Activated CD4-positive, alpha-beta T cell treated with anti-CD3 and anti-CD28 coated beads, Interleukin-2, Interleukin-6, amounts not matched to agents 100 ng/mL and 50 ng/mL, durations not matched to agents 16 hours and 8 hours (primary cell): ENCODE results near the gene RGS9.
"Not testable (repeated sequence)": the region's sequence is repeated elsewhere in the genome, so short reads cannot be mapped to it uniquely, and the experiment has no call there.

ENCODE experiments used
- DNase-seq: peaks from one replicate; pipeline ENCODE4 v3.0.0-alpha.2; 2020

Gene RGS9

DNA sequence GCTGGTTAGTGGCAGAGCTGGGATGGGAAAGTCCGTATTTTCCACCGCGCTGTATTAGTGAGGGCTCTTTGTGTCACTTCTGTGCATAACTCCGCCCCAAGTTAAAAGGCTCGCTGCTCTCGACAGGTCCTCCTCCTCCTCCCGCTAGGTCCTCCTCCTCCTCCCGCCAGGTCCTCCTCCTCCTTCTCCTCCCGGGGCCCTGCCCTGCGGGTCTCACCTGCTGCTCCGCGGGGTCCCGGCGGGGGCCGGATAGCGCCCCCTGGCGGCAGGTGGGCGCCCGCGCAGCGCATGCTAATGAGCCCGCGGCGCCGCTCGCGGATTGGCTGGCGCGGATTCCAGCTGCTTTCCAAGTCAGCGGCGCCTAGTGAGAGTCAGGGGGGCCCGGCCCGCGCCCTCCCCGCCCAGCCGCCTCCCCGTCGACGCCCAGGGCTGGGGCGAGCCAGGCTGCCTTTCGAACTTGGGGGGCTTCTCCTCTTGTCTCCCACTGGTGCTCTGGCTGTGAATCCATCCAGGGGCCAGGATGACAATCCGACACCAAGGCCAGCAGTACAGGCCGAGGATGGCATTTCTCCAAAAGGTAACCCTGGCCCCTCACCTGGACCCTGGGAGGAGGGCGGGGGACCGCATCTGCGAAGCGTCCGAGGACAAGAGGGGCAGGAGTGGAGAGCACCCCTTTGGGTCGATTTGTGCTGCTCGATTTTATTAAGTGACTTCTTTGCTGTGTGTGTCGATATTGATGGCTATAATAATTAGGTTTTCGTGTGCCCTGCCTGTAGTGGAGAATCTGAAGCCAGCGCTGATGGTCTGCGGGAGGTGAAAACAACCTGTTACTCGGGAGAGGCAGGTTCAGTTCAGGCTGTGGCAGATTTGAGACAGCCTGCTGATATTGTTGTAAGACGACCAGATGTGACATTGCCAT lies at the start of gene RGS9:
Gene RGS9, plus strand, starts transcription at position 350 of the 919 bp plus-strand sequence. Its CDS starts 171 bp downstream, at position 521.
- peak; percentile 88 for DNase-seq

DNA sequence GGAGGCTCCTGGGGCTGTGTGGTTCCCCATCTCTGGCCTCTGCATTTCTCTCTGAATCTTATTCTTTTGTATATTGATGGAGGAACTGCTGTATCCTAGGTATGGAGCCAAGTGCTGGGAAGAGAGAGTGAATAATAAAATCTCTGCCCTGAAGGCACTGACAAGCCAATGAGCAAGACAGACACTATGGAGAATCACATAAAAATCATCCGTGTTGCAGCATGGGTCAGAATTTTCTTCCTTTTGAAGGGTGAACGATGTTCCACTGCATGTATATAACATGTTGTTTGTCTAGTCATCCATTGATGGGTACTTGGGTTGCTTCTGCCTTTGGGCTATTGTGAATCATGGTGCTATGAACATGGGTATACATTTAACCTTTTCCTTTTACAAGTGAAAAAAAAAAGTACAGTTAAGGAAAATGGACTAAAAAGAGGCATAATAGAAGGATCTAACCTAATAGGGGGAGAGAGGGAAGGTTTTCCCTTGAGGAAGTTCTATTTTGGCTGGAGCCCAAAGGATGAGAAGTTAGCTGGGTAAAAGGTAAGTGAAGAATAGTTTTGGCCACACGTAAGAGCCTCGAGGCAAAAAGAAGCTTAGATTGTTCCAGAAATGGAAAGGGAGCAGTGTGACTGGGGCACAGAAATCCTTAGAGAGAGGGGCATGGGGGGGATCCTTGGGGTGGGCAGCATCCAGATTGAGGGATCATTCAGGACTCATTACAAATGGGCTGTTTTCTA lies 48.4 kb upstream of the RGS9 start:
- no peak for DNase-seq

DNA sequence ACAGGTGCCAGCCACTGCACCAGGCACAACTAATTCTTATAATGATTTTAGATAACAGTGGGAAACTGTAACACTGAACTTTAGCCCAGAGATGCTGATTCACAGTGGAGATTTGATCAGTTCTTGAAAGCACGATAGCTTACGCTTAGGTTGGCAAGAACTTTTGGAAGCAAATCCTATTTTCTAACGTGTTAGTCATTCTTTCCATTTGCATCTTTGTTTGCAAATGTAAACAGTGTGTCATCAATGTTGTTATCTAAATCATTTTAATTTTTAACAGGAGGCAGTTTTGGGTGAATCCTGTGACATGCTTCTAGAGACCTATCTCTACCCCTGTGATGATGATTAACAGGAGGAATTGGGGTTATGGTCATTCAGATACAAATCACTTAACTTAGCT lies 44.9 kb upstream of the RGS9 start:
- no peak for DNase-seq

DNA sequence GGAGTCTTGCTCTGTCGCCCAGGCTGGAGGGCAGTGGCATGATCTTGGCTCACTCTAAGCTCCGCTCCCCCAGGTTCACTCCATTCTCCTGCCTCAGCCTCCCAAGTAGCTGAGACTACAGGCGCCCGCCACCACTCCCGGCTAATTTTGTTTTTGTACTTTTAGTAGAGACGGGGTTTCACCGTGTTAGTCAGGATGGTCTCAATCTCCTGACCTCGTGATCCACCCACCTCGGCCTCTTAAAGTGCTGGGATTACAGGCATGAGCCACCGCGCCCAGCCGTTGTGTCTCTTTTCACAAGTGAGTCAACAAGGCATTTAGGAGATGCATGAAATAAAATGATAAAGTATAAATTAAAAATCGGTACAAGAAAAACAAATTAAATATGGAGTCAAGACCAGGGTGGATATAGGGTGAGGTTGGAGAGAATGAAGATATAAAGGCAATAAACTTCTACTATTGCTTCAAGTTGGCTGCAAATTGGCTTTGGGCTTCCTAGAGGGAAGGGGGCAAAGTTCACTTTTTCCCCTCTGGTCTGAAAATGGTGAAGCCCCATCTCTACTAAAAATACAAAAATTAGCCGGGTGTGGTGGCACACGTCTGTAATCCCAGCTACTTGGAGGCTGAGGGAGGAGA lies 44.3 kb upstream of the RGS9 start:
- not testable (repeated sequence) for DNase-seq

DNA sequence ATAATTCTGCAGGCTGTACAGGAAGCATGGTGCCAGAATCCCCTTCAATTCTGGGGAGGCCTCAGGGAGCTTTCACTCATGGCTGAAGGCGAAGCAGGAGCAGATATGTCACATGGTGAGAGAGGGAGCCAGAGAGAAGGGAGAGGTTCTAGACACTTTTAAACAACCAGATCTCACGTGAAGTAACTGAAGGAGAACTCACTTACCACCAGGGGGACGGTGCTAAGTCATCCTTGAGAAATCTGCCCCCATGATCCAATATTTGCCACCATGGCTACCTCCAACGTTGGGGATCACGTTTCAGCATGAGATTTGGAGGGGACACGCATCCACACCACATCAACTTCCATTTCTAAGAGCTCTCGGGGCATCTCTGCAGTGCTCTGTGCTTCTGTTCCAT lies 43.2 kb upstream of the RGS9 start:
- no peak for DNase-seq

DNA sequence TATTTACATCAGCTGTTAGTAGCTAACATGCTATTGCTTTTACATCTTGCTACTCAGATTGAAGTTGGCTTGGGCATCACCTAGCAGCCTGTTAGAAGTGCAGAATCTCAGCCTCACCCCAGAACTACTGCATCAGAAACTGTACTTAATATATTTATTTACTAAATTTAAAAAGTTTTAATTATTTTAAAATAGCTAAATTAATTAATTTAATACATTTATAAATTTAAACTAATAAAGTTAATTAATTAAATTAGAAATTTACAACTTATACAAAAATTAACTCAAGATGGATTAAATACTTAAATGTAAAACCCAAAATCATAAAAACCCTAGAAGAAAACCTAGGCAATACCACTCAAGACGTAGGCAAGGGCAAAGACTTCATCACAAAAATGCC lies 41.7 kb upstream of the RGS9 start:
- DNase-seq, result no peak

DNA sequence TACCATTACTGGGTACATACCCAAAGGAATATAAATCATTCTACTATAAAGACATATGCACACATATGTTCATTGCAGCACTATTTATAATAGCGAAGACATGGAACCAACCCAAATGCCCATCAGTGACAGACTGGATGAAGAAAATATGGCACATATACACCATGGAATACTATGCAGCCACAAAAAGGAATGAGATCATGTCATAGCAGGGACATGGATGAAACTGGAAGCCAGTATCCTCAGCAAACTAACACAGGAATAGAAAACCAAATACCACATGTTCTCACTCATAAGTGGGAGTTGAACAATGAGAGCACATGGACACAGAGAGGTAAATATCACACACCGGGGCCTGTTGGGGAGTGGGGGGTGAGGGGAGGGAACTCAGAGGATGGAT lies 40.8 kb upstream of the RGS9 start:
- DNase-seq, result not testable (repeated sequence)

DNA sequence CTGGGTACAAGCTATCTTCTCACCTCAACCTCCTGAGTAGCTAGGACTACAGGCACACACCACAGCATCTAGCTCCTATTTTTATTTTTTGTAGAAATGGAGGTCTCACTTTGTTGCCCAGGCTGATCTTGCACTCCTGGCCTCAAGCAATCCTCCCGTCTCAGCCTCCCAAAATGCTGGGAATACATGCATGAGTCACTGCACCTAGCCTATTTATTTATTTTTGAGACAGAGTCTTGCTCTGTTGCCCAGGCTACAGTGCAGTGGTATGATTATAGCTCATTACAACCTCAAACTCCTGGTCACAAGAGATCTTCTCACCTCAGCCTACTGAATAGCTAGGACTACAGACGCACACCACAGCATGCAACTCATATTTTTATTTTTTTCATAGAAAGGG lies 40.1 kb upstream of the RGS9 start:
- no peak for DNase-seq

DNA sequence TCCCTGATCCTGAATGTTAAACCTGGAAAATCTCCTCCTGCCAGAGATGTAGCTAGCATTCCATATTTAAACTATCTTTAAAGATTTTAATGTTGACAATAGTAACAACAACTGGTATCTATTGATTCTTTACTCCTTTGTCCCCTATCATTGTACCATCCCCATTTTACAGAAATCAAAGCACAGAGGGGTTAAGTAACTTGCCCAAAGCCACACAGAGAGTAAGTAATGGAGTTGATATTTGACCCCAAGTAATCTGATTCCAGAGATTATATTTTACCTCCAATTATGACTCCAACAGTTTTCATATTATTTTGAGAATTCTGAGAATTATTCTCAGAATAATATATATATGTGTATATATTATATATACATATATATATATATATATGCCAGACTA lies 37.7 kb upstream of the RGS9 start:
- DNase-seq, result no peak

DNA sequence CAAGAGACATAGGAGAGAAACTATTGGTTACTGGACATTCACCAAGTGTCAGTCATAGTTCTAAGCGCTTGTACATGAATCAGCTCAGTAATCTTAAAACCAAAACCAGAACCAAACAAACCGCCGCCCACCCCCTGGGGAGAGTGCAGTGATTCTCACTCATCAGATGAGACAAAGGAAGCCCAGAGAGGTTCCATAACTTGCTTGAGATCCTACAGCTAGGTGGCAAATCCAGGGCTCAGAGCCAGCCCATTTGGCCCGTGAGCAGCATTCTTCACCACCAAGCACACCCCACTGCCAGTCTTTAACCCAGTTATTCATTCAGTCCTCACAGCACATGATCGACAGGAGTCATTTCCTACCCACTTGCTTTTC lies 37.2 kb upstream of the RGS9 start:
- DNase-seq, result peak; percentile 91

DNA sequence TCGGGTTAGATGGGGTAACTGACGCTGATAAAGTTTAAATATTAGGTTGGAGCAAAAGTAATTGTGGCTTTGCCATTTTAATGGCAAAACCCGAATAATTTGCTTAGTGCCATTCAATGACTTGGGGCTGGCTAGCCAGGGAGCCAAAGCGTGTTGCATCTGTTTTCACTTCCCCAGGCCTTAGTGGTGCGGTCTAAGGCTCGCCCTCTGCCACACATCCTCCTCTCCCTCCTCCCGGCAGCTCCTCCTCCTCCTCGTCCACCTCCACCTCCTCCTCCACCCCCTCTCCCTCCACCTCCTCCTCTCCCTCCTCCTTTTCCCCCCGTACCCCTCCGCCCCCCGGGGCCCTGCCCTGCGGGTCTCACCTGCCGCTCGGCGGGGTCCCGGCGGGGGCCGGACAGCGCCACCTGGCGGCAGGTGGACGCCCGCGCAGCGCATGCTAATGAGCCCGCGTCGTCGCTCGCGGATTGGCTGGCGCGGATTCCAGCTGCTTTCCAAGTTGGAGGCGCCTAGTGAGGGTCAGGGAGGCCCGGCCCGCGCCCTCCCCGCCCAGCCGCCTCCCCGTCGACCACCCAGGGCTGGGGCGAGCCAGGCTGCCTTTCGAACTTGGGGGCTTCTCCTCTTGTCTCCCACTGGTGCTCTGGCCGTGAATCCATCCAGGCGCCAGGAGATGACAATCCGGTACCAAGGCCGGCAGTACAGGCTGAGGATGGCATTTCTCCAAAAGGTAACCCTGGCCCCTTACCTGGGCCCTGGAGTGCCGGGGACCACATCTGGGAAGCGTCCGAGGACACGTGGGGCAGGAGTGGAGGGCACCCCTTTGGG lies 36.6 kb upstream of the RGS9 start:
- peak; percentile 88 for DNase-seq

DNA sequence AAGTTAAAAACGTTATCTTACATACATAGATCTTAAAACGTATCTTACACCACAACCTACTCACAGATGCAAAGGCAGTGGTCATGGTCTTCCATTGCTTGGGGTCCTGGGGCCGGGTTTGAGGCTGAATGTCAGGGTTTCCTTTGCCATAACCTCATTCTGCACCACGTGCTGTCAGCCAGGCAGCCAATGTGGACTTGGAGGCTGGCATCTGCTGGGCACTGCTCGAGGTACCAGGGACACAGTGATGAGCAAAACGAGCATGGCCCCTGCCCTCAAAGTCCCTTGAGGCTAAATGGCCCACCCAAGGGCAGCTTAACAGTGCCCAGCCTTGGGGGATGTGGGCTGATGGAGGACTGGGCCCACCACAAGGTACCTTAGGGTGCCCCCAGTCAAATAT lies 35.8 kb upstream of the RGS9 start:
- DNase-seq, result no peak

DNA sequence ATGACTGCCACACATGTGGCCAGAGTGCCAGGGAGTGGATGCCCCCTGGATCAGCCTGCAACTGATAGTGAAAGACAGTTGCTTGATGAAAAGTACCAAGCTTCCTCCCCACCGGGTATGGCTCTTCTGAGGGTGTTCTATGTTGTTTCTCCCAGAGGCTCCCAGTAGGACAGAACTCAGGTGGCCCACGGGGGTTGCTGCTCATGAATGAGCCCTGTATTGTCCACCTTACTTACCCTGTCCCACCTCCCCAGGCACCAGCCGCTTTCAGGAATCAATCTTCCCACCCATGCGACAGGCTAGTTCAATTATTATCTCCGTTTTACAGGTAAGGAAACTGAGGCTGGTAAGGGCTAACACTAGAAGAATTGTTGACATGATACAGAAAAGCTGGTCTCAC lies 34.9 kb upstream of the RGS9 start:
- no peak for DNase-seq

DNA sequence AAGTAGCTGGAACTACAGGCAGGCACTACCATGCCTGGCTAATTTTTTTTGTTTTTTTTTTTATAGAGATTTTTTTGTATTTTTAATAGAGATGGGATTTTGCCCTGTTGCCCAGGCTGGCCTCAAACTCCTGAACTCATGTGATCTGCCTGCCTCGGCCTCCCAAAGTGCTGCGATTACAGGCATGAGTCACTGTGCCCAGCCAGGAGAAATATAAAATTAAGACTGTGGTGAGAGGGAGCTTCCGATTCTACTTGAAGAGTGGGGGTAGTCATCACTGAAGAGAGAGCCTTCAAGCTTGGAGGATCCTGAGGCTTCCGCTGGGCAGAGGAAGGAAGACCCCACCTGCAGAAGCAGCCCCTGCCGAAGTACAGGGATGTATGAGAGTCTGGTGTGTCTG lies 34.4 kb upstream of the RGS9 start:
- DNase-seq, result no peak

DNA sequence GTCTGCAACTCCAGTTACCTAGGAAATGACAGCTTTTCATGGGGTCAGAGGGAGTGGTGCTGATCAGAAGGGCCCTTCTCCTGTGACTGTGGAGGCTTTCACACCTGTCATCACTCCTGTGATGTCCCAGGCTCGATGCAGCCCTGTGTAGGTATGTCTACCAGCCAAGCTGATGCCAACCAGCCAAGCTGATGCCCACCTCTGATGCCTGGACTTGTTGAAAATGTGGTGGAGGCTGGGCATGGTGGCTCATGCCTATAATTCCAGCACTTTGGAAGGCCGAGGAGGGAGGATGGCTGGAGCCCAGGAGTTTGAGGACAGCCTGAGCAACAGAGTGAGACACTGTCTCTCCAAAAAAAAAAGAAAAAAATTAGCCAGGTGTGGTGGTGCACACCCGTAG lies 33.7 kb upstream of the RGS9 start:
- DNase-seq, result no peak

DNA sequence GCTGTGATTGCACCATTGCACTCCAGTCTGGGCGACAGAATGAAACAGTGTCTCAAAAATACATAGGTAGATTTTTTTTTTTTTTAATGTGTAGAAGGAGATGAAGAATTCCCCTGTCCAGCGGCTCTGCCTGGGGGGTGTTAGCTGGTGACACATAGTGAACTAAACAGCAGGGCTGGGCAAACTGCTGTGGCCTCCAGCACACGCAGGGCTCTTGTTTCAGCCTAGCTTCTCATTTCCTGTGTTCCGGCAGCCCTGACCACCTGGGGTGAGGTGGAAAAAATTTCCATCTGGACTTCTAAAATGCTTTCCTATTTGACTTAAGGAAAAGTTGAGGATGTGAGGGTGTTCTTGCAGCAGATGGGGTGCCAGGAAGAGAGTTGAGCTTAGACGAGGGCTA lies 33.3 kb upstream of the RGS9 start:
- no peak for DNase-seq

DNA sequence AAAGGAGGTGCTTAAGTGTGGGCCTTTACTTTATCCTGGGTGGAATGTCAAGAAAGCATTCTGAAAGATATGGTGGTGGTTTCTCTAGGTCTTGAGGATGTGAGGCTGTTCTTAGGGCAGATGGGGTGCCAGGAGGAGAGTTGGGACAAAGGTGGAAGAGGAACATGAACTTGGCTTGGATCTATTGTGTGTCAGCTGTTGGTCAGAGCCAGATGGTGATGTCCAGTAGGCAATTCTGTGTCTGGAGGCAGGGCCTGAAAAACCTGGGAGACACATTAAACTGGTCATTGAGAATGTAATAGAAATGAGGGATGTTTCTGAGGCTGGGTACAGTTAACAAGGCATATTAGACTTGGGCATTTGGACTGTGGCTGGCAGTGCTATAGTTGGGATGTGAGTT lies 32.6 kb upstream of the RGS9 start:
- no peak for DNase-seq

DNA sequence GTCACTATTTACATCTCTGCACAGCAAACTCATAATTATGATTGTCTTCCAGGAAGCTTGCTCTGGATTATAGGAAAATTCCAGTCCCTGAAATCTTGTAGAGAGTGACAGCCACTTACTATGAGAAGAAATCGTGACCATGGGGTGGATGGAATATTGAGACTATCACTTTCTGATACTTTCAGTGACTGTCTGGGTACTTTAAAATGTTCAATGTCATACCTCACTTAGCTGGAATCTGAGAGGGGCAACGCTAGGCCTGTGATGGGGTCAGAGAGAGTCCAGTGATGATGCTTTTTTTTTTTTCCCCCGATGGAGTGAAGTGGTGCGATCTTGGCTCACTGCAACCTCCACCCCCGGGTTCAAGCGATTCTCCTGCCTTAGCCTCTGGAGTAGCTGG lies 32.2 kb upstream of the RGS9 start:
- no peak for DNase-seq

DNA sequence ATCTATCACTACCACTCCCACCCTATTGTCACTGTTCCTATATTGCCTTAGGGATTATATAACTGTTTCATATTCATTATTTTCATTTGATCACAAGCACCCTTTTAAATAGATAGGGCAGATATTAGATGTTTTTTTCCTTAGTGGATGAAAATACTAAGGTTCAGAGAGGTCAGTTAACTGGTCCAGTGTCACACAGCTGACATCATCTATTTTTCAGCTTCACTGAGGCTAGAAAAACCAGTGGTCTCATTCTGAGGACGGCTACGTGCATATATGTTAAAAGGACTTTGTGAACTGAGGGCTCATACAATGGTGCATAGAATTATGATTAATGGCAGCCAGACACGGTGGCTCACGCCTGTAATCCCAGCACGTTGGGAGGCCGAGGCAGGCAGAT lies 29.0 kb upstream of the RGS9 start:
- no peak for DNase-seq

DNA sequence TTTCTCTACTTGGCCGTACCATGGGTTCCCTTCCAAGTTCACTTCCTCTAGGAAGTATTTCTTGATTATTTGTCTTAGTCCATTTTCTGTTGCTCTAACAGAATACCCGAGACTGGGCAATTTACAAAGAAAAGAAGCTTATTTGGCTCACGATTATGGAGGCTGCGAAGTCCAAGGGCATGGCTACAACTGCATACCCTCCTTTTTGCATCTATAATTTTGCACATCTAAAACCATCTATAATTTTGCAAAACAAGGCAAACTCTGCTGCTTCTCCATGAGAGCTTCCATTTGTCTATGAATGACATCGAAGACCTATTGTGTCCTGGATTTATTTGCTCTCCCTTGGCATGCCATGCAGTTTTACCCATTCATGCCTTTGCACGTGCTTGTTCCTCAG lies 27.6 kb upstream of the RGS9 start:
- DNase-seq, result no peak

DNA sequence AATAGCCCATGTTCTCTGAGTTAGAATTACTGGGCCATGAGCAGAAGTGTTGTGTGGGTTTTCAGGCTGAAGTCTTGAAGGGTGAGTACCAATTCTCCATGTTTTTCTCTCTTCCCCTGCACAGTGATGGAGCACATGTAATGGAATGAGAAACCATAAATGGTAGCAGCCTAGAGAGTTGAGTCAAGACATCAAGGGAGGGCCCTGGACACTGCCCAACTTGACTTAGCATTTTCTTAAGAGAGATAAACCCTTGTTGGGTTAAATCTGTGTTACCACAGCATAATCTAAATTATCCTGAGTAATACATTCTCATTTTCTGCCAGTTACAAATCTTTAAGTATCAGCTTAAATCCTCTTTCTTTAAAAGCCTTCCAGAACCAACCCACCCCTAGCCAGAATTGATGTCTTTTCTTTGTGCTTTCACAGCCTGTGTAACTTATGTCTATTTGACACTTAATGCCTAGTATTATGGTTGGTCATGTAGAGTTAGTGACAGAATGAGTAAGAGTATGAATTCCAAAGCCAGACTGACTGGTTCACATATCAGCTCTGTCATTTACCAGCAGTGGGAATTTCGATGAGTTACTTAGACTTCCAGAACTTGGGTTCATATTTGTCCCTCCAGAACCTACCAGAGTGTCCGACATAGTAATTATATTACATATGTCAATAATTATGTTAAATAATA lies 27.0 kb upstream of the RGS9 start:
- no peak for DNase-seq

DNA sequence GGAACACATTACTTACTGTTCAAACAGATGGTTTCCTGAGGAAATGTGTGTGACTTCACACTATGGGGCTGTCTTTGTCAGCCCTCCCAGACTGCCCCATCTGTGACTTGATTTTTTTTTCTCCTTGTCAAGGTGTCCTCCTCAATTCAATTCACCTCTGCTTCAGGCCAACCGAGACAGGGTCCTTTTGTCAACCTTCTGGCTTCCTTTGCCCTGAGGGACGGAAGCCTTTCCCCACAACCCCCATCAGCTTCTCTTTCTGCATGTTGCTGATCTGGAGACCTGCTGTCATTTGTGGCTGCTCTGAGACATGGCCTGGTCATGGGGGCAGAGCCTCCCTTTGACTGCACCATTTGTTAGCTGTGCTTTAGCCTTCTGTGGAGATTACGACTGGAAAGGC lies 21.3 kb upstream of the RGS9 start:
- DNase-seq, result no peak
